Measurements from ENCODE around the gene ARL6IP4.

DNA sequence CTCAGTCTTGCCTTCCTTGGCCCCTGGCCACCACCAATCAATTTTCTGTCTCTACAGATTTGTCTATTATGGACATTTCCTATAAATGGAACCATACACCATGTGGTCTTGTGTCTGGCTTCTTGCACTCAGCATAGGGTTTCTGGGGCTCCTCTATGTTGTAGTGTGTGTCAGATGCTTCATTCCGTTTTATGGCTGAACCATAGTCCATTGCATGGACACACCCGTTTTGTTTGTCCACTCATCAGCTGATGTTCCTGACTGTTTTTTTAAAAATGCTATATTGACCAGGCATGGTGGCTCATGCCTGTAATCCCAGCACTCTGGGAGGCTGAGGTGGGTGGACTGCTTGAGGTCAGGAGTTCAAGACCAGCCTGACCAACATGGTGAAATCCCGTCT, 21.0 kb downstream of the ARL6IP4 start:
- TF ChIP-seq, protein P1, sequence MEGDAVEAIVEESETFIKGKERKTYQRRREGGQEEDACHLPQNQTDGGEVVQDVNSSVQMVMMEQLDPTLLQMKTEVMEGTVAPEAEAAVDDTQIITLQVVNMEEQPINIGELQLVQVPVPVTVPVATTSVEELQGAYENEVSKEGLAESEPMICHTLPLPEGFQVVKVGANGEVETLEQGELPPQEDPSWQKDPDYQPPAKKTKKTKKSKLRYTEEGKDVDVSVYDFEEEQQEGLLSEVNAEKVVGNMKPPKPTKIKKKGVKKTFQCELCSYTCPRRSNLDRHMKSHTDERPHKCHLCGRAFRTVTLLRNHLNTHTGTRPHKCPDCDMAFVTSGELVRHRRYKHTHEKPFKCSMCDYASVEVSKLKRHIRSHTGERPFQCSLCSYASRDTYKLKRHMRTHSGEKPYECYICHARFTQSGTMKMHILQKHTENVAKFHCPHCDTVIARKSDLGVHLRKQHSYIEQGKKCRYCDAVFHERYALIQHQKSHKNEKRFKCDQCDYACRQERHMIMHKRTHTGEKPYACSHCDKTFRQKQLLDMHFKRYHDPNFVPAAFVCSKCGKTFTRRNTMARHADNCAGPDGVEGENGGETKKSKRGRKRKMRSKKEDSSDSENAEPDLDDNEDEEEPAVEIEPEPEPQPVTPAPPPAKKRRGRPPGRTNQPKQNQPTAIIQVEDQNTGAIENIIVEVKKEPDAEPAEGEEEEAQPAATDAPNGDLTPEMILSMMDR (IDR thresholded peaks at IDR 0.05; ENCODE audit: insufficient read depth, low read length) = no peak
- TF ChIP-seq POLR2AphosphoS5 (IDR thresholded peaks at IDR 0.05; ENCODE audit: low read depth) (no peak), GABPA (IDR thresholded peaks at IDR 0.05; ENCODE audit: low read depth) (no peak)
- TF ChIP-seq, protein P2, sequence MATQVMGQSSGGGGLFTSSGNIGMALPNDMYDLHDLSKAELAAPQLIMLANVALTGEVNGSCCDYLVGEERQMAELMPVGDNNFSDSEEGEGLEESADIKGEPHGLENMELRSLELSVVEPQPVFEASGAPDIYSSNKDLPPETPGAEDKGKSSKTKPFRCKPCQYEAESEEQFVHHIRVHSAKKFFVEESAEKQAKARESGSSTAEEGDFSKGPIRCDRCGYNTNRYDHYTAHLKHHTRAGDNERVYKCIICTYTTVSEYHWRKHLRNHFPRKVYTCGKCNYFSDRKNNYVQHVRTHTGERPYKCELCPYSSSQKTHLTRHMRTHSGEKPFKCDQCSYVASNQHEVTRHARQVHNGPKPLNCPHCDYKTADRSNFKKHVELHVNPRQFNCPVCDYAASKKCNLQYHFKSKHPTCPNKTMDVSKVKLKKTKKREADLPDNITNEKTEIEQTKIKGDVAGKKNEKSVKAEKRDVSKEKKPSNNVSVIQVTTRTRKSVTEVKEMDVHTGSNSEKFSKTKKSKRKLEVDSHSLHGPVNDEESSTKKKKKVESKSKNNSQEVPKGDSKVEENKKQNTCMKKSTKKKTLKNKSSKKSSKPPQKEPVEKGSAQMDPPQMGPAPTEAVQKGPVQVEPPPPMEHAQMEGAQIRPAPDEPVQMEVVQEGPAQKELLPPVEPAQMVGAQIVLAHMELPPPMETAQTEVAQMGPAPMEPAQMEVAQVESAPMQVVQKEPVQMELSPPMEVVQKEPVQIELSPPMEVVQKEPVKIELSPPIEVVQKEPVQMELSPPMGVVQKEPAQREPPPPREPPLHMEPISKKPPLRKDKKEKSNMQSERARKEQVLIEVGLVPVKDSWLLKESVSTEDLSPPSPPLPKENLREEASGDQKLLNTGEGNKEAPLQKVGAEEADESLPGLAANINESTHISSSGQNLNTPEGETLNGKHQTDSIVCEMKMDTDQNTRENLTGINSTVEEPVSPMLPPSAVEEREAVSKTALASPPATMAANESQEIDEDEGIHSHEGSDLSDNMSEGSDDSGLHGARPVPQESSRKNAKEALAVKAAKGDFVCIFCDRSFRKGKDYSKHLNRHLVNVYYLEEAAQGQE (IDR thresholded peaks at IDR 0.05; ENCODE audit: insufficient replicate concordance, low read depth) = no peak
